PC-3 (cell line): ENCODE results near the gene ADGRL3. TPM values are rescaled to one million over a fixed set of nuclear protein-coding genes. Genes with fewer than 3 reads are reported as not detected.

Source experiments
- ATAC-seq: fragments of 200-7000 bp; cut with Tn5 transposase; 2 replicates; pipeline ENCODE4 v1.9.1; 2020; ENCODE audit warnings: mild to moderate bottlenecking, moderate library complexity
- BruUV-seq: library from RNA; stranded (reverse); fragments of 400-500 nt; replicated peaks from 2 replicates; lab custom pipeline; 2021; lab: Mats Ljungman, UMichigan
- CTCF ChIA-PET: fragments of 300-600 bp; sonication (Branson Sonifier 250); formaldehyde crosslinking; loops from one replicate; lab custom pipeline; 2022; ENCODE audit warnings: antibody characterized with exemption; lab: Charles Lee
- POLR2A ChIA-PET: fragments of 300-600 bp; sonication (Branson Sonifier 250); formaldehyde crosslinking; loops from one replicate; lab custom pipeline; 2022; ENCODE audit warnings: antibody characterized with exemption; ENCODE audit not compliant: unreplicated experiment; lab: Charles Lee
- DNase-seq: peaks from one replicate; pipeline ENCODE4 v3.0.0-alpha.2; 2015
- H2AFZ ChIP-seq: fragments of 300-600 bp; sonication (generic); 2 replicates; pipeline ENCODE4 v1.6.0; 2016; ENCODE audit warnings: antibody characterized with exemption, low read length
- H3F3A ChIP-seq: fragments of 300-600 bp; sonication (generic); one replicate; pipeline ENCODE4 v1.6.0; 2017; ENCODE audit warnings: antibody characterized with exemption, low read length, control low read depth, mild to moderate bottlenecking; ENCODE audit not compliant: unreplicated experiment
- H3K27ac ChIP-seq: fragments of 300-600 bp; sonication (generic); 2 replicates; pipeline ENCODE4 v1.5.1; 2016; ENCODE audit warnings: mild to moderate bottlenecking, low read length
- H3K27me3 ChIP-seq: fragments of 300-600 bp; sonication (generic); 2 replicates; pipeline ENCODE4 v1.6.1; 2016; ENCODE audit warnings: low read length, mixed read lengths
- H3K36me3 ChIP-seq: fragments of 300-600 bp; sonication (generic); 2 replicates; pipeline ENCODE4 v1.6.1; 2016; ENCODE audit warnings: low read depth, mixed run types, low read length, mixed read lengths
- H3K4me1 ChIP-seq: fragments of 300-600 bp; sonication (generic); 2 replicates; pipeline ENCODE4 v1.5.1; 2016; ENCODE audit warnings: low read length; ENCODE audit not compliant: insufficient read depth
- H3K4me2 ChIP-seq: fragments of 300-600 bp; sonication (generic); 2 replicates; pipeline ENCODE4 v1.6.0; 2016; ENCODE audit warnings: low read length
- H3K4me3 ChIP-seq: fragments of 300-600 bp; sonication (generic); 2 replicates; pipeline ENCODE4 v1.5.1; 2016; ENCODE audit warnings: mild to moderate bottlenecking, low read length, mixed read lengths
- H3K79me2 ChIP-seq: fragments of 300-600 bp; sonication (generic); 2 replicates; pipeline ENCODE4 v1.6.1; 2017; ENCODE audit warnings: low read length, mixed read lengths
- H3K9ac ChIP-seq: fragments of 300-600 bp; sonication (generic); 2 replicates; pipeline ENCODE4 v1.6.0; 2016; ENCODE audit warnings: mild to moderate bottlenecking, low read length
- H3K9me2 ChIP-seq: fragments of 300-600 bp; sonication (generic); replicated peaks from 2 replicates; pipeline ENCODE4 v1.6.1; 2016; ENCODE audit warnings: mixed run types, low read length, mixed read lengths
- H3K9me3 ChIP-seq: fragments of 300-600 bp; sonication (generic); 2 replicates; pipeline ENCODE4 v1.6.1; 2016; ENCODE audit warnings: low read length, mixed read lengths
- H4K20me1 ChIP-seq: fragments of 300-600 bp; sonication (generic); 2 replicates; pipeline ENCODE4 v1.6.1; 2016; ENCODE audit warnings: low read length, mixed read lengths
- CTCF ChIP-seq: fragments of 300-600 bp; sonication (generic); conservative IDR thresholded peaks from 2 replicates; pipeline ENCODE4 v1.5.1; 2017; ENCODE audit warnings: antibody characterized with exemption, low read depth, mild to moderate bottlenecking, low read length
- EZH2 ChIP-seq: fragments of 300-600 bp; sonication (generic); IDR thresholded peaks from one replicate; pipeline ENCODE4 v1.6.1; 2017; ENCODE audit warnings: antibody characterized with exemption, mild to moderate bottlenecking, low read length; ENCODE audit not compliant: unreplicated experiment
- EZH2phosphoT487 ChIP-seq: fragments of 300-600 bp; sonication (generic); IDR thresholded peaks from 2 replicates; pipeline ENCODE4 v1.6.1; 2018; ENCODE audit warnings: mild to moderate bottlenecking, antibody characterized with exemption, low read length, borderline replicate concordance
- intact Hi-C: fragments of 100-400 bp; cut with micrococcal nuclease; formaldehyde crosslinking; loops from 2 replicates; pipeline ENCODE4 v1.9.0; 2023
- total RNA-seq: library from RNA; depleted of rRNA; stranded (reverse); fragments of >200 nt; gene quantifications from 2 replicates; pipeline ENCODE4 v1.2.3, GENCODE V29; 2014

The ADGRL3 gene
- total RNA-seq, 1 experiment from 2014 or later = 0.66 TPM

GRCh38 chr4:61277785-61278760 lies 77.9 kb downstream of the ADGRL3 start:
- Histone ChIP-seq H3K9ac (no peak overlapping the region), H3K4me3 (no peak overlapping the region), H3K27ac (peak overlapping the region; percentile 14), H3K79me2 (no peaks in the 10 kb centered on the region), H3K9me2 (no peaks in the 10 kb centered on the region), H2AFZ (peak overlapping the region; percentile 25; the same call in 1 of the 2 replicates), H3K27me3 (no peaks in the 10 kb centered on the region), H3F3A (peaks cover 5% of the 10 kb centered on the region), H3K36me3 (no peaks in the 10 kb centered on the region), H3K9me3 (no peaks in the 10 kb centered on the region), H3K4me2 (peak overlapping the region; percentile 54), H3K4me1 (peaks cover 9% of the 10 kb centered on the region), H4K20me1 (no peaks in the 10 kb centered on the region)
- DNase-seq = peak; percentile 92
- TF ChIP-seq CTCF (no peak), EZH2 (no peak), EZH2phosphoT487 (no peak)
- POLR2A ChIA-PET = no interaction called here
- CTCF ChIA-PET = no interaction called here
- intact Hi-C loops = loop anchor here (5.0 kb wide), 1 partner anchor 76 kb away; the partner anchor contains the start of gene ADGRL3
- BruUV-seq = no TSS peak
- ATAC-seq = peak; percentile 100

GRCh38 chr4:61292322-61292721 lies 92.2 kb downstream of the ADGRL3 start:
- no peak overlapping the region for H3K4me3 ChIP-seq
- no peaks in the 10 kb centered on the region for H3K9me2 ChIP-seq
- ChIA-PET POLR2A (interaction anchor here (0.6 kb wide), 1 partner anchor 1843 kb away, joined by 3 read pairs; no protein-coding TSS in a partner anchor), CTCF (no interaction called here)
- ATAC-seq (no peak), DNase-seq (no peak)
- H2AFZ ChIP-seq = no peak overlapping the region
- H3K4me1 ChIP-seq = no peaks in the 10 kb centered on the region
- H3K9ac ChIP-seq = no peak overlapping the region
- H3K36me3 ChIP-seq = no peaks in the 10 kb centered on the region
- H3F3A ChIP-seq = no peaks in the 10 kb centered on the region
- BruUV-seq = no TSS peak
- no peaks in the 10 kb centered on the region for H3K27me3 ChIP-seq
- no peaks in the 10 kb centered on the region for H3K79me2 ChIP-seq
- no peak overlapping the region for H3K27ac ChIP-seq
- H4K20me1 ChIP-seq = no peaks in the 10 kb centered on the region
- no peak overlapping the region for H3K4me2 ChIP-seq
- intact Hi-C loops = no loop called here
- TF ChIP-seq EZH2phosphoT487 (no peak), CTCF (no peak), EZH2 (no peak)
- no peaks in the 10 kb centered on the region for H3K9me3 ChIP-seq
